ENCODE measurements around the gene SFXN5.

- TF ChIP-seq CTCF (IDR thresholded peaks at IDR 0.05) (no peak), POLR2A (IDR thresholded peaks at IDR 0.05) (no peak)
These were observed 86.4 kb downstream of the SFXN5 start for GRCh38 chr2:72985136-72985535.

Data from right lobe of liver (tissue), 4 donors.